Effector CD4-positive, alpha-beta T cell (primary cell): Measurements from ENCODE around the gene ZRANB1.

Experiments
- DNase-seq: peaks from one replicate; pipeline ENCODE4 v3.0.0-alpha.2; 2020

Gene ZRANB1

GRCh38 chr10:124923684-124924083 is 18.2 kb upstream of the ZRANB1 start:
- DNase-seq = no peak

- no peak for DNase-seq
Observed at GRCh38 chr10:124926548-124926947, 15.4 kb upstream of the ZRANB1 start.

- no peak for DNase-seq
Observed at GRCh38 chr10:124928087-124928486, 13.8 kb upstream of the ZRANB1 start.

GRCh38 chr10:124928545-124928944 is 13.4 kb upstream of the ZRANB1 start:
- no peak for DNase-seq

GRCh38 chr10:124935946-124936345 is 6.0 kb upstream of the ZRANB1 start:
- DNase-seq = no peak

GRCh38 chr10:124936813-124937212 is 5.1 kb upstream of the ZRANB1 start:
- no peak for DNase-seq

- no peak for DNase-seq
Observed at GRCh38 chr10:124939290-124939689, 2.6 kb upstream of the ZRANB1 start.

GRCh38 chr10:124942317-124943169 is 620 bp downstream of the ZRANB1 start:
- no peak for DNase-seq

GRCh38 chr10:124943301-124944092 is 1.6 kb downstream of the ZRANB1 start:
- DNase-seq = no peak

GRCh38 chr10:124944982-124945381 is 3.1 kb downstream of the ZRANB1 start:
- DNase-seq = no peak

GRCh38 chr10:124946945-124947344 is 5.0 kb downstream of the ZRANB1 start:
- DNase-seq = no peak

GRCh38 chr10:124949543-124949942 is 7.6 kb downstream of the ZRANB1 start:
- DNase-seq = no peak

GRCh38 chr10:124952123-124952522 is 10.2 kb downstream of the ZRANB1 start:
- DNase-seq = no peak

- DNase-seq = no peak
Observed at GRCh38 chr10:124953421-124953820, 11.5 kb downstream of the ZRANB1 start.

GRCh38 chr10:124955243-124955642 is 13.3 kb downstream of the ZRANB1 start:
- DNase-seq = no peak

GRCh38 chr10:124955868-124956267 is 13.9 kb downstream of the ZRANB1 start:
- DNase-seq = no peak

- no peak for DNase-seq
Observed at GRCh38 chr10:124956764-124957163, 14.8 kb downstream of the ZRANB1 start.

GRCh38 chr10:124957404-124957947 is 15.6 kb downstream of the ZRANB1 start:
- DNase-seq = no peak

- DNase-seq = no peak
Observed at GRCh38 chr10:124959564-124959963, 17.6 kb downstream of the ZRANB1 start.

GRCh38 chr10:124961248-124961570 is 19.3 kb downstream of the ZRANB1 start:
- DNase-seq = no peak

GRCh38 chr10:124962421-124962820 is 20.5 kb downstream of the ZRANB1 start:
- DNase-seq = no peak

GRCh38 chr10:124963866-124964720 is 22.2 kb downstream of the ZRANB1 start:
- no peak for DNase-seq

- no peak for DNase-seq
Observed at GRCh38 chr10:124966008-124966407, 24.1 kb downstream of the ZRANB1 start.
